Esophagus squamous epithelium (tissue), 5 donors: ENCODE results near the gene KLHL41. TPM values are rescaled to one million over a fixed set of nuclear protein-coding genes. Genes with fewer than 3 reads are reported as not detected.

Experiments
- DNase-seq: peaks from one replicate; lab custom pipeline; 2025; lab: John Stamatoyannopoulos, UW
- H3K27ac ChIP-seq, 4 donors: fragments of 200-600 bp; sonication (generic); one replicate each; pipeline ENCODE4 v1.5.1; 2016 to 2019; ENCODE audit warnings: mild to moderate bottlenecking in 1 of 4
- H3K27me3 ChIP-seq, 4 donors: fragments of 200-600 bp; sonication (generic); 1 replicate in 3 of 4; 2 replicates in 1 of 4; pipeline versions ENCODE4 v1.5.1 to v1.6.0; 2017 to 2021; ENCODE audit warnings: antibody characterized with exemption in 1 of 4
- H3K36me3 ChIP-seq, 3 donors: fragments of 200-600 bp; sonication (generic); one replicate each; pipeline ENCODE4 v1.5.1; 2016 to 2019
- H3K4me1 ChIP-seq, 3 donors: fragments of 200-600 bp; sonication (generic); one replicate each; pipeline ENCODE4 v1.5.1; 2017 to 2019
- H3K4me3 ChIP-seq, 4 donors: fragments of 200-600 bp; sonication (generic); 1 replicate in 3 of 4; 2 replicates in 1 of 4; pipeline ENCODE4 v1.5.1; 2016 to 2019; ENCODE audit warnings: mild to moderate bottlenecking in 2 of 4, moderate library complexity in 1 of 4
- H3K9me3 ChIP-seq, 3 donors: fragments of 200-600 bp; sonication (generic); one replicate each; pipeline ENCODE4 v1.5.1; 2016 to 2019
- CTCF ChIP-seq, 6 experiments: fragments of 450-650 bp in 4 of 6; fragments of 200-600 bp in 2 of 6; sonication (generic) in 2 of 6; IDR thresholded peaks; one replicate each; pipeline ENCODE4 v1.5.1; 2016 to 2019; ENCODE audit warnings: antibody characterized with exemption in 6 of 6, mild to moderate bottlenecking in 4 of 6, moderate library complexity in 4 of 6
- POLR2A ChIP-seq, 4 donors: fragments of 450-650 bp; IDR thresholded peaks; one replicate each; pipeline ENCODE4 v1.6.1; 2017; ENCODE audit warnings: antibody characterized with exemption in 4 of 4, mild to moderate bottlenecking in 4 of 4, moderate library complexity in 3 of 4
- WGBS, 2 donors: methylation state at CpG; one replicate each; pipeline ENCODE4 v1.1.5; 2018; 5-methylcytosine and 5-hydroxymethylcytosine counted together
- intact Hi-C: fragments of 100-400 bp; cut with DNase I; formaldehyde crosslinking; loops from one replicate; pipeline ENCODE4 v1.15.0; 2022
- total RNA-seq, 4 donors: library from RNA; depleted of rRNA; stranded (reverse); fragments of >200 nt; gene quantifications; one replicate each; pipeline ENCODE4 v1.1.0, GENCODE V29; 2016
- donor health status: DM: yes; HTN: yes; CAD: no.

The KLHL41 gene
- total RNA-seq, 4 donors from 2014 or later, result 0.40 to 0.76 TPM; not detected in 2

- intact Hi-C loops, result no loop called here
- Histone ChIP-seq H3K36me3 (peaks cover 0 to 30% (median 0%) of the 10 kb centered on the region in 3 donors), H3K27me3 (no peaks in the 10 kb centered on the region), H3K4me1 (peaks cover 0 to 28% (median 6%) of the 10 kb centered on the region in 3 donors), H3K27ac (peak overlapping the region in 2 of 4 donors; percentile 2 to 16), H3K9me3 (no peaks in the 10 kb centered on the region), H3K4me3 (no peak overlapping the region)
- no peak for DNase-seq
- TF ChIP-seq POLR2A (IDR thresholded peaks at IDR 0.05) (no peak), CTCF (IDR thresholded peaks at IDR 0.05) (no peak)
Measured at GRCh38 chr2:169507698-169508097, 1.8 kb upstream of the KLHL41 start.

DNA sequence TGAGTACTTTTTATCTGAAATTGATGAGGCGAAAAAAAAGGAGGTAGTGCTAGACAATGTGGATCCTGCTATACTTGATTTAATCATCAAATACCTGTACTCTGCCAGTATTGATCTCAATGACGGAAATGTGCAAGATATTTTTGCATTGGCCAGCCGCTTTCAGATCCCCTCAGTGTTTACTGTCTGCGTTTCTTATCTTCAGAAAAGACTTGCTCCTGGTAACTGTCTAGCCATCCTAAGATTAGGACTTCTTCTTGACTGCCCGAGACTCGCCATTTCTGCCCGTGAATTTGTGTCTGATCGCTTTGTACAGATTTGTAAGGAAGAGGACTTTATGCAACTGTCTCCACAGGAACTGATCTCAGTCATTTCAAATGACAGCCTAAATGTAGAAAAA lies 453 bp downstream of the KLHL41 start:
- DNase-seq, result no peak
- Histone ChIP-seq H3K4me1 (peaks cover 0 to 29% (median 6%) of the 10 kb centered on the region in 3 donors), H3K27ac (peak overlapping the region in 2 of 4 donors; percentile 31 to 50), H3K4me3 (no peak overlapping the region), H3K27me3 (no peaks in the 10 kb centered on the region), H3K9me3 (no peaks in the 10 kb centered on the region), H3K36me3 (peaks cover 0 to 7% (median 0%) of the 10 kb centered on the region in 3 donors)
- TF ChIP-seq CTCF (IDR thresholded peaks at IDR 0.05), result no peak
- TF ChIP-seq POLR2A (IDR thresholded peaks at IDR 0.05), result no peak
- 85 to 89% methylated on average over 7 to 8 of the region's 8 CpGs for WGBS, 2 donors
- intact Hi-C loops, result no loop called here

GRCh38 chr2:169510496-169510895 lies 994 bp downstream of the KLHL41 start:
- WGBS, 2 donors, result 90 to 95% methylated on average over 4 of the region's 4 CpGs
- intact Hi-C loops, result no loop called here
- no peak for DNase-seq
- H3K4me1 ChIP-seq, result peaks cover 0 to 29% (median 6%) of the 10 kb centered on the region in 3 donors
- no peaks in the 10 kb centered on the region for H3K9me3 ChIP-seq
- H3K27me3 ChIP-seq, result no peaks in the 10 kb centered on the region
- no peak for TF ChIP-seq POLR2A (IDR thresholded peaks at IDR 0.05)
- TF ChIP-seq CTCF (IDR thresholded peaks at IDR 0.05), result no peak
- H3K36me3 ChIP-seq, result peaks cover 0 to 2% (median 0%) of the 10 kb centered on the region in 3 donors
- H3K4me3 ChIP-seq, result no peak overlapping the region
- no peak overlapping the region for H3K27ac ChIP-seq

- Histone ChIP-seq H3K4me1 (peaks cover 0 to 38% (median 6%) of the 10 kb centered on the region in 3 donors), H3K9me3 (no peaks in the 10 kb centered on the region), H3K27ac (no peak overlapping the region), H3K36me3 (no peaks in the 10 kb centered on the region), H3K27me3 (no peaks in the 10 kb centered on the region), H3K4me3 (no peak overlapping the region)
- intact Hi-C loops, result no loop called here
- TF ChIP-seq POLR2A (IDR thresholded peaks at IDR 0.05) (no peak), CTCF (IDR thresholded peaks at IDR 0.05) (no peak)
- 75 to 94% methylated on average over 1 of the region's 1 CpG for WGBS, 2 donors
- no peak for DNase-seq
Measured at GRCh38 chr2:169511818-169512217, 2.3 kb downstream of the KLHL41 start.

- WGBS, 2 donors, result 49 to 55% methylated on average over 2 of the region's 2 CpGs
- TF ChIP-seq POLR2A (IDR thresholded peaks at IDR 0.05) (no peak), CTCF (IDR thresholded peaks at IDR 0.05) (no peak)
Measured at GRCh38 chr2:169512525-169512924, 3.0 kb downstream of the KLHL41 start.

More at GRCh38 chr2:169512525-169512924, 3.0 kb downstream of the KLHL41 start:
- intact Hi-C loops, result no loop called here
- no peaks in the 10 kb centered on the region for H3K27me3 ChIP-seq
- H3K36me3 ChIP-seq, result no peaks in the 10 kb centered on the region
- no peak overlapping the region for H3K27ac ChIP-seq
- no peak overlapping the region for H3K4me3 ChIP-seq
- no peak for DNase-seq
- H3K9me3 ChIP-seq, result no peaks in the 10 kb centered on the region
- peaks cover 0 to 32% (median 6%) of the 10 kb centered on the region in 3 donors for H3K4me1 ChIP-seq
